Measurements from ENCODE around the gene UGT1A10. TPM values are rescaled to one million over a fixed set of nuclear protein-coding genes. Genes with fewer than 3 reads are reported as not detected.

The UGT1A10 gene
- total RNA-seq, 2 experiments from 2014 or later = not detected

GRCh38 chr2:233807966-233808935 lies 172.0 kb downstream of the UGT1A10 start:
- H3K9me3 Mint-ChIP-seq (ENCODE audit: low read depth) = no peaks in the 10 kb centered on the region
- no peaks in the 10 kb centered on the region for H3K4me1 Mint-ChIP-seq
- no peak overlapping the region for H3K27ac Mint-ChIP-seq
- H3K36me3 Mint-ChIP-seq = no peaks in the 10 kb centered on the region
- H3K27me3 Mint-ChIP-seq = peaks cover 32% of the 10 kb centered on the region
- CTCF ChIA-PET = no interaction called here
- no peak overlapping the region for H3K4me3 Mint-ChIP-seq
- peak; percentile 26 for DNase-seq
- ATAC-seq = no peak

GRCh38 chr2:233810385-233810784 lies 174.1 kb downstream of the UGT1A10 start:
- no peak for DNase-seq
- H3K27me3 Mint-ChIP-seq = peaks cover 37% of the 10 kb centered on the region

DNA sequence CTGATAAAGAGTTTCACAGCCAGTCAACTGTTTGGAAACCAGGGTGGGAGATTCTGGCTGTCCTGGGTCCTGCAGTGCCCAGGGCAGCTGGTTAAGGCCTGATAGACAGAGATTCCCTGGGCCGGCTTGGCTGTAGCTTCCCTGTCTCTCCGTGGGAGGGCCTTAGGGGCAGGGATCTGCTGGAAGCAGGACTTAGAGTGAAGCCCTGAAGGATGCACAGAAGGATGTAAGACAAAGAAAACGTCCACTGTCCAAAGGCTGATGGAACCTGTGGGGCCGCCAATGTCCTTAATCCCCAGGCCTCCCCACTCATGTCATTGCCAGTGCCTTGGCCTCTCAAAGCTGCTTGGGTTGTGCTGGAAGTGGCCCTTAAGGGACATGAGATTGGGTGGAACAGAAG lies 174.8 kb downstream of the UGT1A10 start:
- peaks cover 35% of the 10 kb centered on the region for H3K27me3 Mint-ChIP-seq
- no peaks in the 10 kb centered on the region for H3K4me1 Mint-ChIP-seq
- no peak overlapping the region for H3K4me3 Mint-ChIP-seq
- no peak for DNase-seq
- no peaks in the 10 kb centered on the region for H3K36me3 Mint-ChIP-seq
- ATAC-seq = no peak
- no peak overlapping the region for H3K27ac Mint-ChIP-seq
- H3K9me3 Mint-ChIP-seq (ENCODE audit: low read depth) = no peaks in the 10 kb centered on the region
- CTCF ChIA-PET = no interaction called here

More at GRCh38 chr2:233810385-233810784, 174.1 kb downstream of the UGT1A10 start:
- H3K9me3 Mint-ChIP-seq (ENCODE audit: low read depth) = no peaks in the 10 kb centered on the region
- CTCF ChIA-PET = no interaction called here
- ATAC-seq = no peak
- no peaks in the 10 kb centered on the region for H3K36me3 Mint-ChIP-seq
- no peak overlapping the region for H3K4me3 Mint-ChIP-seq
- H3K27ac Mint-ChIP-seq = no peak overlapping the region
- H3K4me1 Mint-ChIP-seq = no peaks in the 10 kb centered on the region

GRCh38 chr2:233811732-233812131 lies 175.5 kb downstream of the UGT1A10 start:
- H3K9me3 Mint-ChIP-seq (ENCODE audit: low read depth) = no peaks in the 10 kb centered on the region
- H3K27ac Mint-ChIP-seq = no peak overlapping the region
- ATAC-seq (no peak), DNase-seq (no peak)
- no peaks in the 10 kb centered on the region for H3K4me1 Mint-ChIP-seq
- no peaks in the 10 kb centered on the region for H3K36me3 Mint-ChIP-seq
- no peak overlapping the region for H3K4me3 Mint-ChIP-seq
- peaks cover 36% of the 10 kb centered on the region for H3K27me3 Mint-ChIP-seq
- CTCF ChIA-PET = no interaction called here

- Mint-ChIP-seq H3K9me3 (ENCODE audit: low read depth) (no peaks in the 10 kb centered on the region), H3K36me3 (no peaks in the 10 kb centered on the region)
- no peak for DNase-seq
Measured at GRCh38 chr2:233813236-233814055, 177.2 kb downstream of the UGT1A10 start.

DNA sequence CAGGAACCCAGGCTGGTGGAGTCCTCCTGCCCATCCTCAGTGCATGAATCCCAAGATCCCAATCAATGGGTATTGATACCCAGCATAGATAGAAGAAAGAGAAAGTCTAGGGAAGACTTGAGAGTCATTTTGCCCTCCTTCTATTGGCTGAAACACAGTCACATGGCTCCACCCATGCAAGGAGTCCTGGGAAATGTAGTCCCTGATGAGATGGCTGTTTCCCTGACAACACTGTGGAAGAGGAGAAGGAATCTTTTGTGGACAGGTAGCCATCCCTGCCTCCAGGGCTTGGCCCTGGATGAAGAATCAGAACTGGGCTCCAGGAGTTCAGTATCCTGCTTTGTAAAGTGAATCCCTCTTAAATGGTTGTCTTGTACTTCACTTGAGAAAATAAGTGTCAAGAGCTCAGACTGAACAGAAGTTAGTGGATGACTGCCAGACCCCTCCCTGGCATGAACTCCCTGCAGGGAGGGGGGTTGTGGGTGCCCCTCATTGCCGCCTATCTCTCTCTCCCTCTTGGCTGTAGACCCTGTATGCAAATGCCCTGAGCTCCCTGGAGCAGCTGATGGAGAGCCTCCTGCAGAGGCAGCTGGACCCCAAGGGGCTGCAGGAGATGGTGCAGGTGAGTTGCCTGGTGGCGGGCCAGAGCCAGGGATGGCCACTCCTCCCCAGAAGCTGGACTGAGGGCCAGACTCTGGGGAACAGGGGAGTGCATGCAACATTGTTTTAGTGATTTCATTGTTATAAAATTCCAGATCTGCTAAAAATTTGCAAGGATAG lies 178.0 kb downstream of the UGT1A10 start:
- DNase-seq = no peak
- no peak overlapping the region for H3K27ac Mint-ChIP-seq
- H3K4me1 Mint-ChIP-seq = no peaks in the 10 kb centered on the region
- no peak overlapping the region for H3K4me3 Mint-ChIP-seq
- ATAC-seq = no peak
- H3K36me3 Mint-ChIP-seq = no peaks in the 10 kb centered on the region
- no peaks in the 10 kb centered on the region for H3K9me3 Mint-ChIP-seq (ENCODE audit: low read depth)
- H3K27me3 Mint-ChIP-seq = peaks cover 30% of the 10 kb centered on the region
- CTCF ChIA-PET = no interaction called here

More at GRCh38 chr2:233813236-233814055, 177.2 kb downstream of the UGT1A10 start:
- no peaks in the 10 kb centered on the region for H3K4me1 Mint-ChIP-seq
- no peak for ATAC-seq
- CTCF ChIA-PET = no interaction called here
- no peak overlapping the region for H3K4me3 Mint-ChIP-seq
- H3K27me3 Mint-ChIP-seq = peaks cover 32% of the 10 kb centered on the region
- no peak overlapping the region for H3K27ac Mint-ChIP-seq

DNA sequence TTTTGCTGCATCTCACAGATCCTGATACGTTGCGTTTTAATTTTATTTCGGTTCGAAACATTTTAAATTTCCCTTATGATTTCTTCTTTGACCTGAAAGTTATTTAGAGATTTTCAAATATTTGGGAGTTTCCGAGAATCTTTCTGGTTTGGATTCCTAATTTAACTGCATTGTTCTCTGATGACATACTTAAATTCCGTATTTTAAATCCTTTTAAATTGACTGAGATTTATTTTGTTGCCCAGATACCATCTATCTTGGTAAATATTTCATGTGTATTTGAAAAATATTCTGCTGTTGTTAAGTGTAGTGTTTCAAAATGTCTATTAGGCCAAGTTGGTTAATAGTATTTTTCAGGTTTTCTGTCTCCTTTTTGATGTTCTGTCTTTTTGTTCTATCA lies 179.6 kb downstream of the UGT1A10 start:
- DNase-seq = no peak
- H3K27me3 Mint-ChIP-seq = peaks cover 22% of the 10 kb centered on the region
- H3K4me3 Mint-ChIP-seq = no peak overlapping the region
- CTCF ChIA-PET = no interaction called here
- H3K4me1 Mint-ChIP-seq = no peaks in the 10 kb centered on the region
- H3K36me3 Mint-ChIP-seq = no peaks in the 10 kb centered on the region
- H3K27ac Mint-ChIP-seq = no peak overlapping the region
- H3K9me3 Mint-ChIP-seq (ENCODE audit: low read depth) = no peaks in the 10 kb centered on the region
- no peak for ATAC-seq

- DNase-seq (no peak), ATAC-seq (no peak)
- Mint-ChIP-seq H3K27me3 (peaks cover 21% of the 10 kb centered on the region), H3K9me3 (ENCODE audit: low read depth) (no peaks in the 10 kb centered on the region), H3K27ac (no peak overlapping the region), H3K4me1 (no peaks in the 10 kb centered on the region), H3K4me3 (no peak overlapping the region), H3K36me3 (no peaks in the 10 kb centered on the region)
- CTCF ChIA-PET = no interaction called here
Measured at GRCh38 chr2:233816334-233816733, 180.1 kb downstream of the UGT1A10 start.

DNA sequence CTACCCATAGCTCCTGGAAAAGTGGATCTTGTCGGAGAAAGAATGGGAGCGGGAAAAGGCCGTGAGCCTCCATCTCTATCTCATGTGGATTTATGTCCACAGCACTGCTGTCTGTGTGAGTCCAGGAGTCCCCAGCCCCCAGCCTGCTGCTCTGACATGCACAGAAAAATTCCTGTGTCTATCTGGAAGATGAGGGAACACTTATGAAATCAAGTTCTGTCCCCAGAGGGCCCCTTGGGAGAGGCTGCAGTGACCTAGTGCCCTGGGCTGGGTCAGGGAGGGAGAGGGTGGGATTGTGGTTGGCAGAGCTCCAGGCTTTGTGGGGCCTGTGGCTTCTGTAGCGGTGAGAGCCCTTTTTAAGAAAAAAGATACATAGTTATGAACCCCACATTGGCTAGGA lies 180.5 kb downstream of the UGT1A10 start:
- no peaks in the 10 kb centered on the region for H3K4me1 Mint-ChIP-seq
- no peak overlapping the region for H3K27ac Mint-ChIP-seq
- H3K4me3 Mint-ChIP-seq = no peak overlapping the region
- no peaks in the 10 kb centered on the region for H3K36me3 Mint-ChIP-seq
- H3K27me3 Mint-ChIP-seq = peaks cover 21% of the 10 kb centered on the region
- no peaks in the 10 kb centered on the region for H3K9me3 Mint-ChIP-seq (ENCODE audit: low read depth)
- ATAC-seq = no peak
- CTCF ChIA-PET = no interaction called here
- no peak for DNase-seq

DNA sequence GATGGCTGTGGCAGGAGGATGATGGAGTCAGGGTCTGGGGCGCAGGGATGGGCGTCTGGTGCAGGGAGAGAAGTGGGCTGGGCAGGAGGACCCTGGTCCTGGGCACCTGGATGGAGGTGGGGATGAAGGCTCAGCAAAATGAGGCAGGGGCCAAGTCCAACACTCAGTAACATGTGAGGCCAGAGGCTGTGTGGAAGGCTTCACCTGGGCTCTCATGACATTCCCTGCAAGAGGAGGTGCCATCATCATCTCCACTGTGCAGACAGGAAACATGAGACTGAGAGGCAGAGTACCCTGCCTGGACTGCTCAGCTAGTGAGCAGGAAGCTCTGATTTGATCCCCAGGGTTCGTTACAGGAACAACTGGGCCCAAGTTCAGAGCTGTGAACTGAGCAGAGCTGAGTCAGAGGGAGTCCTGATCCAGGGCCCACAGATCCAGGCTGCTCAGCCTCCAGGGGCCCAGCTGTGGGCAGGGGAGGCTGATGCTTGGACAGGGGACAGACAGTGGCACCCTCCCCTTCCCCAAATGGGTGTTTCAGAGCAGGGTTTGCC lies 181.2 kb downstream of the UGT1A10 start:
- CTCF ChIA-PET = no interaction called here
- no peak overlapping the region for H3K4me3 Mint-ChIP-seq
- H3K27ac Mint-ChIP-seq = no peak overlapping the region
- no peaks in the 10 kb centered on the region for H3K4me1 Mint-ChIP-seq
- ATAC-seq = no peak
- H3K9me3 Mint-ChIP-seq (ENCODE audit: low read depth) = no peaks in the 10 kb centered on the region
- peaks cover 21% of the 10 kb centered on the region for H3K27me3 Mint-ChIP-seq
- no peak for DNase-seq
- H3K36me3 Mint-ChIP-seq = no peaks in the 10 kb centered on the region

GRCh38 chr2:233817995-233818638 lies 181.9 kb downstream of the UGT1A10 start:
- DNase-seq (no peak), ATAC-seq (no peak)
- CTCF ChIA-PET = no interaction called here
- H3K4me1 Mint-ChIP-seq = no peaks in the 10 kb centered on the region
- no peaks in the 10 kb centered on the region for H3K36me3 Mint-ChIP-seq
- H3K27me3 Mint-ChIP-seq = peaks cover 21% of the 10 kb centered on the region
- H3K4me3 Mint-ChIP-seq = no peak overlapping the region
- no peak overlapping the region for H3K27ac Mint-ChIP-seq
- H3K9me3 Mint-ChIP-seq (ENCODE audit: low read depth) = no peaks in the 10 kb centered on the region

- no peaks in the 10 kb centered on the region for H3K36me3 Mint-ChIP-seq
- no peaks in the 10 kb centered on the region for H3K9me3 Mint-ChIP-seq (ENCODE audit: low read depth)
- no peak overlapping the region for H3K27ac Mint-ChIP-seq
- no peaks in the 10 kb centered on the region for H3K4me1 Mint-ChIP-seq
- CTCF ChIA-PET = no interaction called here
- no peak for DNase-seq
- peaks cover 16% of the 10 kb centered on the region for H3K27me3 Mint-ChIP-seq
- no peak for ATAC-seq
- no peak overlapping the region for H3K4me3 Mint-ChIP-seq
Measured at GRCh38 chr2:233818639-233819621, 182.7 kb downstream of the UGT1A10 start.

Measured in activated CD8-positive, alpha-beta memory T cell treated with anti-CD3 and anti-CD28 coated beads, Interleukin-2, amount 10 ng/mL, durations not matched to agents 7 days and 5 days (primary cell).